Type B pancreatic cell (in vitro differentiated cells): ENCODE results near the gene SELENOV. TPM values are rescaled to one million over a fixed set of nuclear protein-coding genes. Genes with fewer than 3 reads are reported as not detected.

Experiments used
- DNase-seq: peaks from one replicate; pipeline ENCODE4 v3.0.0; 2021; ENCODE audit warnings: mixed read lengths; ENCODE audit not compliant: unreplicated experiment; ENCODE audit errors: extremely low spot score
- H3K27ac Mint-ChIP-seq: 2 replicates; pipeline ENCODE4 v1.8.0; 2021; ENCODE audit warnings: mild to moderate bottlenecking, mixed read lengths
- H3K27me3 Mint-ChIP-seq: 2 replicates; pipeline ENCODE4 v1.8.0; 2021; ENCODE audit warnings: mixed read lengths
- H3K36me3 Mint-ChIP-seq: 2 replicates; pipeline ENCODE4 v1.8.0; 2021; ENCODE audit warnings: mixed read lengths
- H3K4me1 Mint-ChIP-seq: one replicate; pipeline ENCODE4 v1.8.0; 2021; ENCODE audit warnings: mixed read lengths; ENCODE audit not compliant: unreplicated experiment
- H3K4me3 Mint-ChIP-seq: 2 replicates; pipeline ENCODE4 v1.8.0; 2021; ENCODE audit warnings: mild to moderate bottlenecking, mixed read lengths
- H3K9me3 Mint-ChIP-seq: 2 replicates; pipeline ENCODE4 v1.8.0; 2021; ENCODE audit warnings: mixed read lengths
- long read RNA-seq: library from polyadenylated mRNA; unstranded; transcript quantifications from one replicate; pipeline ENCODE4 v2.0.0, GENCODE V29; 2020
- total RNA-seq: library from RNA; stranded (reverse); gene quantifications from 2 replicates; pipeline ENCODE4 v1.2.1, GENCODE V29; 2021; ENCODE audit warnings: low replicate concordance
- TF ChIP-seq, protein P1 (sequence below): fragments of 200-600 bp; sonication (generic); conservative IDR thresholded peaks from 2 replicates; pipeline ENCODE4 v1.5.0; 2021; ENCODE audit warnings: antibody characterized with exemption, mild to moderate bottlenecking

The SELENOV gene, protein sequence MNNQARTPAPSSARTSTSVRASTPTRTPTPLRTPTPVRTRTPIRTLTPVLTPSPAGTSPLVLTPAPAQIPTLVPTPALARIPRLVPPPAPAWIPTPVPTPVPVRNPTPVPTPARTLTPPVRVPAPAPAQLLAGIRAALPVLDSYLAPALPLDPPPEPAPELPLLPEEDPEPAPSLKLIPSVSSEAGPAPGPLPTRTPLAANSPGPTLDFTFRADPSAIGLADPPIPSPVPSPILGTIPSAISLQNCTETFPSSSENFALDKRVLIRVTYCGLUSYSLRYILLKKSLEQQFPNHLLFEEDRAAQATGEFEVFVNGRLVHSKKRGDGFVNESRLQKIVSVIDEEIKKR
- total RNA-seq, result 1.1 TPM in 1 of 2 replicates, not detected in the other
- long read RNA-seq, result 0 reads

DNA sequence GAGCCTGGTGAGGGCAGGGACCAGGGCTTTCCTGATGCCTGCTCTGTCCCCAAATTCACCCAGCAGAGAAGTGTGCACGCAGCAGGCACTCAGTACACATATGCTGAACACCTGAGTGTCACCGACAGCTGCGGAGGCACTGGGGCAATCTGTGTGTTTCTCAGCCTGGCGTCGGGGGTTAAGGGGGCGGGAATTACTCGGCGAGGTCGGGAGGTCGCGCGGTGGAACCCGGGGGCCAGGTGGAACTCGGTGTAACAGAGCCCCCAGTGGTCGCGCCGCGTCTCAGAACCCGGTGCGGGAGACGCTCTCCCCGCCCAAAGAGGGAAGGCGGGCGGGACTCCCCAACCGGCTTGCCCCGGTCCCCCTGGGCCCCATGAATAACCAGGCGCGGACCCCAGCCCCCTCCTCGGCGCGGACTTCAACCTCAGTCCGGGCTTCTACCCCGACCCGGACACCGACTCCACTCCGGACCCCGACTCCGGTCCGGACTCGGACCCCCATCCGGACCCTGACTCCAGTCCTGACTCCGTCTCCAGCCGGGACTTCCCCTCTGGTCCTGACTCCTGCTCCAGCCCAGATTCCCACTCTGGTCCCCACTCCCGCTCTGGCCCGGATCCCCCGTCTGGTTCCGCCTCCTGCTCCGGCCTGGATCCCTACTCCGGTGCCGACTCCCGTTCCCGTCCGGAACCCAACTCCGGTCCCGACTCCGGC, at the start of gene SELENOV:
Gene SELENOV, plus strand, starts transcription at position 300 of the 711 bp plus-strand sequence. Its CDS starts 74 bp downstream, at position 374.
- H3K4me1 Mint-ChIP-seq, result peaks cover 10% of the 10 kb centered on the region
- H3K27me3 Mint-ChIP-seq, result peaks cover 64% of the 10 kb centered on the region
- DNase-seq, result no peak
- TF ChIP-seq, protein P1, sequence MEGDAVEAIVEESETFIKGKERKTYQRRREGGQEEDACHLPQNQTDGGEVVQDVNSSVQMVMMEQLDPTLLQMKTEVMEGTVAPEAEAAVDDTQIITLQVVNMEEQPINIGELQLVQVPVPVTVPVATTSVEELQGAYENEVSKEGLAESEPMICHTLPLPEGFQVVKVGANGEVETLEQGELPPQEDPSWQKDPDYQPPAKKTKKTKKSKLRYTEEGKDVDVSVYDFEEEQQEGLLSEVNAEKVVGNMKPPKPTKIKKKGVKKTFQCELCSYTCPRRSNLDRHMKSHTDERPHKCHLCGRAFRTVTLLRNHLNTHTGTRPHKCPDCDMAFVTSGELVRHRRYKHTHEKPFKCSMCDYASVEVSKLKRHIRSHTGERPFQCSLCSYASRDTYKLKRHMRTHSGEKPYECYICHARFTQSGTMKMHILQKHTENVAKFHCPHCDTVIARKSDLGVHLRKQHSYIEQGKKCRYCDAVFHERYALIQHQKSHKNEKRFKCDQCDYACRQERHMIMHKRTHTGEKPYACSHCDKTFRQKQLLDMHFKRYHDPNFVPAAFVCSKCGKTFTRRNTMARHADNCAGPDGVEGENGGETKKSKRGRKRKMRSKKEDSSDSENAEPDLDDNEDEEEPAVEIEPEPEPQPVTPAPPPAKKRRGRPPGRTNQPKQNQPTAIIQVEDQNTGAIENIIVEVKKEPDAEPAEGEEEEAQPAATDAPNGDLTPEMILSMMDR, result no peak
- H3K36me3 Mint-ChIP-seq, result peaks cover 3% of the 10 kb centered on the region
- peak within 1 kb of the TSS; percentile 88 for H3K4me3 Mint-ChIP-seq
- no peak within 1 kb of the TSS for H3K27ac Mint-ChIP-seq
- H3K9me3 Mint-ChIP-seq, result no peaks in the 10 kb centered on the region

DNA sequence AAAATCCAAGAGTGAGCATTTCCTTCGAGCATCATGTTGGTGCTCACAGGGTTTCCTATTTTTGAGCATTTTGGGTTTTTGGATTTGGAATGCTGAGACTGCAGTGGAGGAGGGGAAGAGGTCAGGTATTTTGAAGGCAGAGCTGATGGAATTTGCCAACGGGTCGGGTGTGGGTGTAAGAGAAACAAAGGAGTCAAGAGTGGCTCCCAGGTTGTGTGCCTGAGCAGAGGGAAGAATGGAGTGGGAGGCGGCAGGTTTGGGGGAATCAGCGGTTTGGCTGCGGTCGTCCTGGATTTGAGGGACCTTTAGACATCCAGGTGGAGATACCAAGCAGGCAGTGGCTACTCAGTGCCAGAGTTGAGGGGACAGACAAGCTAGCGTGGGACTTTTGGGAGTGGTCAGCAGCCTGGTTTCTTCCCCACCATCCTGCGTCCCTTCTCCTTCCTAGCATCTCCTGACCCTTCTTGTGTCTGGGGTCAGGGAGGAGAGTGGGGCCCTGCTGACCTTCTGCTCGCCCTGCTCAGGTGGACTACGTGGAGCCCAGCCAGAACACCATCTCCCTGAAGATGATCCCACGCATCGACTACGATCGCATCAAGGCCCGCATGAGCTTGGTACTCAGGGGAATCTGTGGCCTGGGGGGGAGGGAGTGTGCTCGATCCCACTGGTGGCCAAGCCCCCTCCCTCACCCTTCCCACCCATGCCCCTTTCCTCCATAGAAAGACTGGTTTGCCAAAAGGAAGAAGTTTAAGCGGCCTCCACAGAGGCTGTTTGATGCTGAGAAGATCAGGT, 48.8 kb upstream of the SELENOV start:
- no peak overlapping the region for H3K4me3 Mint-ChIP-seq
- peaks cover 27% of the 10 kb centered on the region for H3K36me3 Mint-ChIP-seq
- H3K27ac Mint-ChIP-seq, result no peak overlapping the region
- DNase-seq, result no peak
- no peaks in the 10 kb centered on the region for H3K27me3 Mint-ChIP-seq
- H3K9me3 Mint-ChIP-seq, result no peaks in the 10 kb centered on the region
- no peaks in the 10 kb centered on the region for H3K4me1 Mint-ChIP-seq
- TF ChIP-seq, protein P1, result no peak

DNA sequence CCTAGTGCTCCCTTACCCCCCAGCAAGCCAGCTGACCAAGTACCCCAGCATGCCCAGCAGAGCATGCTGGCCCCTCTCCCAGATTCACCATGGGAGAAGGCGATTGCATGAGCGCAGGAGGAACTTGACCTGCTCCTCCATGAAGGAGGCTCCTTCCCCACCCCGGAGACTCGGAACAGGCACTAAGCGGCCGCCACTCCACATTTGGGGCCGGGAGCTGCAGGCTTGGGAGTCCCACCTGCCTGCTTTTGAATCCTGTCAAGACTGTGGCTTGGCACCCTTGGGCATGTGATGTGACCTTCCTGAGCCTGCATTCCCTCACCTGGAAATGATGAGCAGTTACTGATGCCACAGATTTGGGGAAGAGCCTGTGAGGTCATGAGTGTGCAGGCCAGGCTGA, 47.0 kb upstream of the SELENOV start:
- H3K9me3 Mint-ChIP-seq, result no peaks in the 10 kb centered on the region
- H3K27me3 Mint-ChIP-seq, result no peaks in the 10 kb centered on the region
- H3K27ac Mint-ChIP-seq, result no peak overlapping the region
- H3K4me1 Mint-ChIP-seq, result no peaks in the 10 kb centered on the region
- no peak overlapping the region for H3K4me3 Mint-ChIP-seq
- peaks cover 20% of the 10 kb centered on the region for H3K36me3 Mint-ChIP-seq
- TF ChIP-seq, protein P1, result no peak
- DNase-seq, result no peak

DNA sequence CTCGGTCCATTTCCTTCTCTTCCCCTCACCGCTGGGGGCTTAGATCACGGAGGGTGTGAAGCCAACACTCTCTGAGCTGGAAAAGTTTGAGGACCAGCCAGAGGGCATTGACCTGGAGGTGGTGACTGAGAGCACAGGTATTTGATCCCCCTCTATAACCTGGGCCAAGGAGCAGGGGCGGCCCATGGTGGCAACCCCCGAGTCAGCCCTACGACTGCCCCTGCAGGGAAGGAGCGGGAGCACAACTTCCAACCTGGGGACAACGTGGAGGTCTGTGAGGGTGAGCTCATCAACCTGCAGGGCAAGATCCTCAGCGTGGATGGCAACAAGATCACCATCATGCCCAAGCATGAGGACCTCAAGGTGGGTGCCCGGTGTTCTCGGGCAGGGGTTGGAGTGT, 45.9 kb upstream of the SELENOV start:
- TF ChIP-seq, protein P1, result no peak
- H3K36me3 Mint-ChIP-seq, result peaks cover 20% of the 10 kb centered on the region
- no peak overlapping the region for H3K4me3 Mint-ChIP-seq
- no peaks in the 10 kb centered on the region for H3K27me3 Mint-ChIP-seq
- DNase-seq, result no peak
- H3K27ac Mint-ChIP-seq, result no peak overlapping the region
- H3K9me3 Mint-ChIP-seq, result no peaks in the 10 kb centered on the region
- H3K4me1 Mint-ChIP-seq, result no peaks in the 10 kb centered on the region

DNA sequence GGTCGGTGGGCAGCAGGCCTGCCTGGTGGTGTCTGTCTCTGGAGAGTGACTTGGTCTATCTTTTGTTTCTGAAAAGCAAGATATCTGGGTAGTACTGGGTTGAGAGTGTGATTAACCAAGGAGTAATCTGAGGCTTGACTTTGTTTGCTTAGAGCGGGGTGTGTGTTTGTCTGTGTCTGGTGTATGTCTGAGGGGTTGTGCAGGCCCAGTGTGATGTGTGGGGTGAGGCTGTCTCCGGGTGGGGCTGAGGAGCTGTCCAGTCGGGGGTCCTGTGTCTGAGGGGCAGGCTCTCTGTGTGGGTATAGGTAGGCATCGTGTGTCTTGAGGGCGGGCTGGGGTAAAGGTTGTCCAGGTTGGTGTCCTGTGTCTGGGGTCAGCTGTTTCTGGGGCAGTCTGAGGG, 45.4 kb upstream of the SELENOV start:
- Mint-ChIP-seq H3K27me3 (no peaks in the 10 kb centered on the region), H3K36me3 (peaks cover 22% of the 10 kb centered on the region), H3K4me3 (no peak overlapping the region), H3K27ac (no peak overlapping the region), H3K9me3 (no peaks in the 10 kb centered on the region), H3K4me1 (no peaks in the 10 kb centered on the region)
- TF ChIP-seq, protein P1, result no peak
- DNase-seq, result no peak
